Vein endothelial cell (primary cell): ENCODE results near the gene PRMT7. TPM values are rescaled to one million over a fixed set of nuclear protein-coding genes. Genes with fewer than 3 reads are reported as not detected.

Source experiments
- small RNA-seq: library from RNA; depleted of rRNA; stranded (forward); fragments of <200 nt; gene quantifications from one replicate; pipeline ENCODE3, GENCODE V24; 2012
- total RNA-seq: library from RNA; depleted of rRNA; stranded (reverse); fragments of >200 nt; gene quantifications from 2 replicates; pipeline ENCODE4 v1.2.3, GENCODE V29; 2012

The PRMT7 gene
- 38.4 and 39.8 TPM in 2 replicates for total RNA-seq

DNA sequence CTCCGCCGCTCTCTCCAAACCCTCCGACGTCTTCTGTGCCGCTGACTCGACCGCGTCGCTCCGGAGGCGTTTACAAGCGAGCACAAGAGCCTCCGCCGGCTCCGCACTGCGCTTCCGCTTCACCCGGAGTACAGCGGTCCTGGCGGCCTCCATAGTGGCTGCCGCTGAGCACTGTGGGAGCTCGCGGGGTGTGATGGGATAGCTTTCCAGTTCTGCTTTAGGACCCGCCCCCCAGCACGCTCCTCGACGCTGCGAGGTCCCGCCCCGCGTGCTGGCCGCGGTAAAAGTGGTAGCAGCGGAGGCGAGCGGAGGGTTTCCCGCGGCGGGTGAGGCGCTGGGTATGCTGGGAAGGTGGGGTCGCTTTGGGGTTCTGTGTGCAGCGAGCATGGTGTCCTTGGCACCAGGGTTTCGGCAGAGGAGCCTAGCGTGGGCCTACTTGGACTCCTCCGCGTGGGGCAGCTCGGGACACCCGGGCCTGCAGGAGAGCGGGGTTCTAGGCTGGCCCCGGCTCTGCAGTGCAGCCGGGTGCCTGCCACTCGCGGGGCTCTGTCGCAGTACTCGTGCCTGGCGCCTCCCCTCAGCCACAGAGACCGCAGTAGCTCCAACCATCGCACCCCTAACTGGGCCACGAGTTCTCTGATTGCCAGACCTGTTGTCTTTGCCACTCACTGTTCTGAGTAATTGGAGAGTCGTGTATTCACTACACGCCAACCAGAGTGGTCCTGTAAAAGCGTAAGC, at the start of gene PRMT7, which contains the start of gene SLC7A6OS:
Gene PRMT7, plus strand, starts transcription at position 246 of the 738 bp plus-strand sequence. CDS start 4,961 bp downstream, outside the sequence.
Gene SLC7A6OS, minus strand, starts transcription at position 173 of the 738 bp plus-strand sequence. Its CDS starts 20 bp downstream, at position 153.

GRCh38 chr16:68264128-68265077, 46.4 kb upstream of the PRMT7 start, which contains the start of gene SLC7A6:
Gene SLC7A6, plus strand, starts transcription at chr16:68264526. Its CDS starts 10,201 bp downstream, at chr16:68274727.

Small RNA genes within 50 kb of the gene (small RNA-seq; reads per million reads assigned to genes)
- not detected for gene RNU4-30P
- gene RNU6-1262P = not detected

Other genes with a start within 250 kb of the PRMT7 start
- gene NFATC3, start 225.6 kb upstream of the PRMT7 start, total RNA-seq = 35.4 and 35.6 TPM in 2 replicates
- 0.29 and 0.98 TPM in 2 replicates for gene ESRP2, start 74.9 kb upstream of the PRMT7 start, total RNA-seq
- gene PLA2G15, start 65.6 kb upstream of the PRMT7 start, total RNA-seq = 23.7 and 28.7 TPM in 2 replicates
- gene SLC7A6, start 46.5 kb upstream of the PRMT7 start, total RNA-seq = 55.9 and 56.3 TPM in 2 replicates
- gene SLC7A6OS, start 73 bp upstream of the PRMT7 start, total RNA-seq = 14.0 and 16.4 TPM in 2 replicates
- 0.10 and 0.33 TPM in 2 replicates for gene SMPD3, start 137.5 kb downstream of the PRMT7 start, total RNA-seq
- 19.2 and 22.5 TPM in 2 replicates for gene ZFP90, start 228.3 kb downstream of the PRMT7 start, total RNA-seq